Kidney (tissue), 14 donors: Measurements from ENCODE around the gene STAG1. TPM values are rescaled to one million over a fixed set of nuclear protein-coding genes. Genes with fewer than 3 reads are reported as not detected.

ENCODE experiments used
- DNase-seq, 5 donors: peaks; one replicate each; pipeline ENCODE4 v3.0.0-alpha.2; 2013 to 2020
- FAIRE-seq: peaks from 2 replicates; lab custom pipeline; 2012; peaks lifted over from hg19 to GRCh38; lab: Jason Lieb, UNC
- H3K27ac ChIP-seq, 2 donors: one replicate each; pipeline ENCODE4 v1.7.0; 2013; ENCODE audit warnings: low read depth in 2 of 2, low read length in 2 of 2, inconsistent platforms in 1 of 2
- H3K27me3 ChIP-seq: one replicate; pipeline ENCODE4 v1.7.1; 2013; ENCODE audit warnings: low read length, inconsistent platforms; ENCODE audit not compliant: control insufficient read depth, insufficient read depth
- H3K36me3 ChIP-seq, 3 donors: one replicate each; pipeline versions ENCODE4 v1.7.0 to v1.7.1; 2013; ENCODE audit warnings: low read length in 3 of 3, control low read depth in 1 of 3, inconsistent platforms in 1 of 3; ENCODE audit not compliant: insufficient read depth in 3 of 3, control insufficient read depth in 2 of 3
- H3K4me1 ChIP-seq, 3 donors: one replicate each; pipeline versions ENCODE4 v1.7.0 to v1.7.1; 2013; ENCODE audit warnings: low read length in 3 of 3, inconsistent platforms in 1 of 3, low read depth in 1 of 3; ENCODE audit not compliant: control insufficient read depth in 2 of 3, insufficient read depth in 2 of 3
- H3K4me3 ChIP-seq, 3 donors: one replicate each; pipeline versions ENCODE4 v1.7.0 to v1.8.1; 2013; ENCODE audit warnings: low read length in 3 of 3, control low read depth in 1 of 3, inconsistent platforms in 1 of 3
- H3K9ac ChIP-seq, 3 donors: one replicate each; pipeline versions ENCODE4 v1.7.0 to v1.7.1; 2013; ENCODE audit warnings: low read length in 3 of 3, control low read depth in 1 of 3, inconsistent platforms in 1 of 3
- H3K9me3 ChIP-seq, 3 donors: one replicate each; pipeline versions ENCODE4 v1.7.0 to v1.7.1; 2013; ENCODE audit warnings: low read length in 3 of 3, control low read depth in 1 of 3, inconsistent platforms in 1 of 3; ENCODE audit not compliant: control insufficient read depth in 2 of 3, insufficient read depth in 1 of 3
- intact Hi-C: fragments of 100-400 bp; cut with DNase I; formaldehyde crosslinking; loops from one replicate; pipeline ENCODE4 v1.11.1; 2022
- polyA plus RNA-seq: library from polyadenylated mRNA; stranded (reverse); fragments of 350-450 nt; fragmentation: Illumina TruSeq; extraction: RNeasy Lipid Tissue Mini Kit (QIAGEN cat#74804); gene quantifications from one replicate; pipeline ENCODE4 v1.2.3, GENCODE V29; 2014; ENCODE audit warnings: low read depth, low replicate concordance; ENCODE audit not compliant: insufficient read depth
- total RNA-seq: library from RNA; stranded (reverse); fragmentation: NEBNext Ultra II Directional; extraction: Animal tissue kit (Norgen Biotek cat#: 25700); gene quantifications from one replicate; pipeline ENCODE4 v1.2.1, GENCODE V29; 2021
- TF ChIP-seq, protein P1 (sequence below): IDR thresholded peaks from 3 replicates; pipeline ENCODE4 v1.5.1; 2012; ENCODE audit warnings: mild to moderate bottlenecking, moderate library complexity, borderline replicate concordance; ENCODE audit not compliant: insufficient read depth; ENCODE audit errors: extremely low read depth
- donor health status: control.
- donor health status: control.
- donor health status: control.
- donor health status: control.
- donor health status: control.
- donor health status: DM: yes; HTN: yes; CAD: no.
- donor health status: Normal renal cell carcinoma (clear cell type).

Gene STAG1
- total and polyA plus RNA-seq, 2 donors from 2014 or later: 7.8 to 49.9 TPM

DNA sequence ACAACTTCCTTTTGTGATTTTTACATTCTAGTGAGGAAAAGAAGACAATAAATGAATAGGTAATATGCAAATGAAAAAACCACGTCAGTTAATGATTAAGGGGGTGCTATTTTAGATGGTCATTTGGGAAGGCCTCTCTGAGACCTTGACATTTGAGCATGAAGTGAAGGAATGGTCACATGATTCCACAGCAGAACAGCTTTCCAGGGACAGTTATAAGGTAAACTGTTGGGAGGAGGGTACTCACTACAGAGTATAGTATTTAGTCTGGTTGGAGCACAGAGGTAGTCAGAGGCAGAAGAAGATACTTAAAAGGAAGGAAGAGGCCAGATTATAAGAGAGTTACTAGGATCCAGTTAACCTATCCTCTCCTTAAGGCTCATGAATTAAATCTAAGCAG is 246.5 kb downstream of the STAG1 start:
- no peak for FAIRE-seq
- no peaks in the 10 kb centered on the region for H3K9me3 ChIP-seq
- no peak overlapping the region for H3K9ac ChIP-seq
- TF ChIP-seq, protein P1, sequence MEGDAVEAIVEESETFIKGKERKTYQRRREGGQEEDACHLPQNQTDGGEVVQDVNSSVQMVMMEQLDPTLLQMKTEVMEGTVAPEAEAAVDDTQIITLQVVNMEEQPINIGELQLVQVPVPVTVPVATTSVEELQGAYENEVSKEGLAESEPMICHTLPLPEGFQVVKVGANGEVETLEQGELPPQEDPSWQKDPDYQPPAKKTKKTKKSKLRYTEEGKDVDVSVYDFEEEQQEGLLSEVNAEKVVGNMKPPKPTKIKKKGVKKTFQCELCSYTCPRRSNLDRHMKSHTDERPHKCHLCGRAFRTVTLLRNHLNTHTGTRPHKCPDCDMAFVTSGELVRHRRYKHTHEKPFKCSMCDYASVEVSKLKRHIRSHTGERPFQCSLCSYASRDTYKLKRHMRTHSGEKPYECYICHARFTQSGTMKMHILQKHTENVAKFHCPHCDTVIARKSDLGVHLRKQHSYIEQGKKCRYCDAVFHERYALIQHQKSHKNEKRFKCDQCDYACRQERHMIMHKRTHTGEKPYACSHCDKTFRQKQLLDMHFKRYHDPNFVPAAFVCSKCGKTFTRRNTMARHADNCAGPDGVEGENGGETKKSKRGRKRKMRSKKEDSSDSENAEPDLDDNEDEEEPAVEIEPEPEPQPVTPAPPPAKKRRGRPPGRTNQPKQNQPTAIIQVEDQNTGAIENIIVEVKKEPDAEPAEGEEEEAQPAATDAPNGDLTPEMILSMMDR: no peak
- intact Hi-C loops: no loop called here
- H3K36me3 ChIP-seq: peaks cover 0 to 4% (median 2%) of the 10 kb centered on the region in 3 donors
- H3K4me1 ChIP-seq: no peaks in the 10 kb centered on the region
- H3K4me3 ChIP-seq: no peak overlapping the region
- no peak overlapping the region for H3K27ac ChIP-seq
- no peaks in the 10 kb centered on the region for H3K27me3 ChIP-seq
- DNase-seq: no peak

DNA sequence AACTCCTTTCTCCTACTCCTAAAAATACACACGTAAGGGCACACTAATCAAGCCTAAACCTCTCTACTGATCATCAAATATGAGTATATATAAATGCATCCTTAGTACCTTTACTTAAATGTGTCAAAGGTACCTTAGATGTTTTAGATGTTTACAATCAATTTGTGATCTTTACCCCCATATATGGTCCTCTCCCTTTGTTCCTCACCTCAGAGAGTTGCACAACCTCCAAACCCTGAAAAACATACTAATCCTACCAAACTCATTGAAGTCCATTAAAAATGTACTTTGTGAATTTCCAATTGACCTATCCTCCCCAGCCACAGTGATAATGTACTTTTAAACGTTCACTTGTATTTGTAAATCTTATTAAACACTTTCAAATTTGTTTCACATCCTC is 249.1 kb downstream of the STAG1 start:
- Histone ChIP-seq H3K4me3 (no peak overlapping the region), H3K27me3 (no peaks in the 10 kb centered on the region), H3K27ac (no peak overlapping the region), H3K36me3 (peaks cover 0 to 4% (median 2%) of the 10 kb centered on the region in 3 donors), H3K4me1 (no peaks in the 10 kb centered on the region), H3K9ac (no peak overlapping the region), H3K9me3 (no peaks in the 10 kb centered on the region)
- TF ChIP-seq, protein P1: no peak
- no peak for FAIRE-seq
- intact Hi-C loops: no loop called here
- DNase-seq: no peak

DNA sequence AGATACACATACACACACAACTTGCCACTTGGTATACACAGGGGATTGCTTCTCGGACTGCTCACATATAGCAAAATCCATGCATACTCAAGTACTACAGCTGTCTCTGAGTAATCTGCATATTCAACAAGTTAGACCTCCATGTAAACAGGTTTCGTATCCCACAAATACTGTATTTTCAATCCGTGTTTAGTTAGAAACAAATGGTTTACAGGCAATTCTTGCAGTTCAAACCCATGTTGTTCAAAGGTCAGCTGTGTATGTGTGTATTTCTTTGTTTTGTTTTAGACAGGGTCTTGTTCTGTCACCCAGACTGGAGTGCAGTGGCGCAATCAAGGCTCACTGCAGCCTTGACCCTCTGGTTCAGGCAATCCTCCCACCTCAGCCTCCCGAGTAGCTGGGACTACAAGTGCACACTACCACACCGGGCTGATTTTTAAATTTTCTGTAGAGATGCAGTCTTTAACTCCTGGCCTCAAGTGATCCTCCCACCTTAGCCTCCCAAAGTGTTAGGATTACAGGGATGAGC is 253.2 kb downstream of the STAG1 start:
- TF ChIP-seq, protein P1: no peak
- Histone ChIP-seq H3K4me3 (no peak overlapping the region), H3K27ac (no peak overlapping the region), H3K27me3 (no peaks in the 10 kb centered on the region), H3K4me1 (no peaks in the 10 kb centered on the region), H3K9ac (no peak overlapping the region), H3K36me3 (peaks cover 2 to 4% (median 3%) of the 10 kb centered on the region in 3 donors), H3K9me3 (no peaks in the 10 kb centered on the region)
- intact Hi-C loops: no loop called here
- DNase-seq: no peak
- FAIRE-seq: no peak

DNA sequence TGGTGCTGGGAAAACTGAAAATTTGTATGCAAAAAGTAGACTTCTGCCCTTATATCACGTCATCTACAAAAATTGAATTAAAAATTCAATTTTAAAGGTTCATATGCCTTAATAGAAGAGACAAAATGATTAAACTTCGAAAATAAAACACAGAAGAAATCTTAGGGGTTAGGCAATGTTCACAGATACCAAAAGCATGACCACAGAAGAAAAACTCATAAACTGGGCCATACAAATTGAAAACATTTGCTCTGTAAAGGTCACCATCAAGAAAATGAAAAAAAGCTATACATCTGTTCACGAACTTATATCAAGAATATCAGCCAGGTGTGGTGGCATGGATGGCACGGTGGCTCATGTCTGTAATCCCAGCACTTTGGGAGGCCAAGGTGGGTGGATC is 257.0 kb downstream of the STAG1 start:
- Histone ChIP-seq H3K36me3 (peaks cover 0 to 3% (median 0%) of the 10 kb centered on the region in 3 donors), H3K27me3 (no peaks in the 10 kb centered on the region), H3K9me3 (no peaks in the 10 kb centered on the region), H3K4me3 (no peak overlapping the region), H3K9ac (no peak overlapping the region), H3K27ac (no peak overlapping the region), H3K4me1 (no peaks in the 10 kb centered on the region)
- intact Hi-C loops: no loop called here
- DNase-seq (no peak), FAIRE-seq (no peak)
- TF ChIP-seq, protein P1: no peak
